Measurements from ENCODE around the gene SPRED1. TPM values are rescaled to one million over a fixed set of nuclear protein-coding genes. Genes with fewer than 3 reads are reported as not detected.

SPRED1 gene
- total and polyA plus RNA-seq, 4 experiments from 2014 or later = 0.42 to 0.49 TPM; not detected in 2

DNA sequence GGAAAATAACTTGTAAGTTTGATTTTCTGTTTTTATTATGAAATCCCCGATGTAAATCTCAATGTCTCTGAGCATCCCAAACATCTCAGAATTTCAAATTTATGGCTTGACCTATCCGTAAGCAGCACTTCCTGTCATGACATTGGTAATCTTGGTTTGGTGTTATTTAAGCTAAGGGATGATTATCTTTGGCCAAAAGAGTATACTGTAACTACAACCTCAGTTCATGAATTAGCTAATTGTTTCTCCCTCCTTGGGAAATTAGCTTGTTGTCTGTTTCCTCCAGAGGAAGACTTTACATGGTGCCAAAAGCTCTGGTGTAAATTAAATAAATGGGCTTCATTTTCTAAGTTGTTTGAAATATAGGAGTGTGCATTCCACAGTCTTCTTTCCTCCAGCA is 28.1 kb upstream of the SPRED1 start:
- intact Hi-C loops (cut with micrococcal nuclease) = no loop called here
- H3K4me3 ChIP-seq (ENCODE audit: low read length in 2 of 2) = no peak overlapping the region
- no peaks in the 10 kb centered on the region for H3K4me1 ChIP-seq (ENCODE audit: insufficient read depth, low read length)
- no peaks in the 10 kb centered on the region for H3K9me3 ChIP-seq (ENCODE audit: control insufficient read depth in 1 of 2, low read length in 2 of 2)
- H3K27me3 ChIP-seq (ENCODE audit: insufficient read depth, low read length) = no peaks in the 10 kb centered on the region
- H3K27me3 Mint-ChIP-seq = peaks cover 0 to 2% of the 10 kb centered on the region in 2 donors
- ChIA-PET POLR2A (ENCODE audit: partially characterized antibody) (no interaction called here), CTCF (ENCODE audit: partially characterized antibody) (no interaction called here)
- H3K36me3 Mint-ChIP-seq = no peaks in the 10 kb centered on the region
- DNase-seq = no peak
- H3K36me3 ChIP-seq (ENCODE audit: insufficient read depth, low read length) = no peaks in the 10 kb centered on the region
- H3K4me1 Mint-ChIP-seq = no peaks in the 10 kb centered on the region
- no peaks in the 10 kb centered on the region for H3K9me3 Mint-ChIP-seq
- H3K27ac ChIP-seq (ENCODE audit: low read depth, low read length) = no peak overlapping the region
- H3K27ac Mint-ChIP-seq = no peak overlapping the region
- no peak overlapping the region for H3K4me3 Mint-ChIP-seq

- H3K9me3 ChIP-seq (ENCODE audit: control insufficient read depth in 1 of 2, low read length in 2 of 2) = no peaks in the 10 kb centered on the region
- Mint-ChIP-seq H3K27me3 (peaks cover 0 to 2% of the 10 kb centered on the region in 2 donors), H3K36me3 (no peaks in the 10 kb centered on the region), H3K4me1 (no peaks in the 10 kb centered on the region), H3K4me3 (no peak overlapping the region), H3K9me3 (no peaks in the 10 kb centered on the region), H3K27ac (no peak overlapping the region)
- H3K27me3 ChIP-seq (ENCODE audit: insufficient read depth, low read length) = no peaks in the 10 kb centered on the region
- no peak overlapping the region for H3K27ac ChIP-seq (ENCODE audit: low read depth, low read length)
- H3K36me3 ChIP-seq (ENCODE audit: insufficient read depth, low read length) = no peaks in the 10 kb centered on the region
- no peaks in the 10 kb centered on the region for H3K4me1 ChIP-seq (ENCODE audit: insufficient read depth, low read length)
- no peak for DNase-seq
- CTCF ChIA-PET (ENCODE audit: partially characterized antibody) = interaction anchor here (1.0 kb wide), 1 partner anchor 10 kb away, joined by 3 read pairs; no protein-coding TSS in a partner anchor
- no peak overlapping the region for H3K4me3 ChIP-seq (ENCODE audit: low read length in 2 of 2)
- POLR2A ChIA-PET (ENCODE audit: partially characterized antibody) = no interaction called here
- intact Hi-C loops (cut with micrococcal nuclease) = no loop called here
Measured at GRCh38 chr15:38225381-38225780, 27.3 kb upstream of the SPRED1 start.

DNA sequence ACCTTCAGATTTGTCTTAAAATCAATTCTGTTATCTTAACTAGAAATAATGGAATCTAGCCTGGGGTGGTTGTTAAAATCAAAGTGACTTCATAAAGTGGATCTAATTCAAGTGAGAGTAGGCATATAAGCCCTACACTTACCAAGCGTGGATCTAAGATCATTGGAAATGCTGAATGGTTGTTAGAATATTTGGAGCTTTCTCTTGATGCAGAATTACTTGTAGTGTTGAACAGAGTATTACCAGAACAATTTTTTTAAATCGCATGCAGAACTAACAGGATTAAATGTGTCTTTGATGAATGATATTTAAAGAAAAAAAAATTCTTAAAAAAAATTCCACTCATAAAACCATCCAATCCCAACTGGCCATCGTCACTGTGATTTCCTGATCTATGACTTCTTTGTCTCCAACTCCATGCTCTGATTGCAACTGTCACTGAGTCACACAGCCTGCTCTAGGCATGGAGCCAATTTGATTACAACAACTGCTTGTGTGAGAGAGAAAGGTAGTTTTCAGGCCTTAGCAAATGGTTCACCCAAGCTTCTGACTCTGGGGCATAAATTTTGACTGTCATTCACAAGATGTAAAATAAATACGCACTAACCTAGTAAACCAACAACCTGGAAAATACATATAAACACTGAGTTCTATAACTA is 25.9 kb upstream of the SPRED1 start:
- no peaks in the 10 kb centered on the region for H3K27me3 ChIP-seq (ENCODE audit: insufficient read depth, low read length)
- H3K4me3 Mint-ChIP-seq = no peak overlapping the region
- H3K36me3 Mint-ChIP-seq = no peaks in the 10 kb centered on the region
- no peak for DNase-seq
- intact Hi-C loops (cut with micrococcal nuclease) = no loop called here
- H3K9me3 ChIP-seq (ENCODE audit: control insufficient read depth in 1 of 2, low read length in 2 of 2) = no peaks in the 10 kb centered on the region
- peaks cover 0 to 2% of the 10 kb centered on the region in 2 donors for H3K27me3 Mint-ChIP-seq
- H3K27ac Mint-ChIP-seq = no peak overlapping the region
- H3K27ac ChIP-seq (ENCODE audit: low read depth, low read length) = no peak overlapping the region
- POLR2A ChIA-PET (ENCODE audit: partially characterized antibody) = no interaction called here
- H3K36me3 ChIP-seq (ENCODE audit: insufficient read depth, low read length) = no peaks in the 10 kb centered on the region
- CTCF ChIA-PET (ENCODE audit: partially characterized antibody) = no interaction called here
- H3K4me1 ChIP-seq (ENCODE audit: insufficient read depth, low read length) = no peaks in the 10 kb centered on the region
- no peak overlapping the region for H3K4me3 ChIP-seq (ENCODE audit: low read length in 2 of 2)
- no peaks in the 10 kb centered on the region for H3K9me3 Mint-ChIP-seq
- no peaks in the 10 kb centered on the region for H3K4me1 Mint-ChIP-seq

- POLR2A ChIA-PET (ENCODE audit: partially characterized antibody) = interaction anchor here (1.0 kb wide), 1 partner anchor 23 kb away, joined by 4 read pairs; no protein-coding TSS in a partner anchor
- Mint-ChIP-seq H3K27me3 (peaks cover under 1 to 2% of the 10 kb centered on the region in 2 donors), H3K27ac (no peak overlapping the region), H3K4me3 (no peak overlapping the region), H3K36me3 (no peaks in the 10 kb centered on the region), H3K4me1 (no peaks in the 10 kb centered on the region), H3K9me3 (no peaks in the 10 kb centered on the region)
- CTCF ChIA-PET (ENCODE audit: partially characterized antibody) = interaction anchor here (0.6 kb wide), 1 partner anchor 23 kb away, joined by 3 read pairs; no protein-coding TSS in a partner anchor
- H3K27ac ChIP-seq (ENCODE audit: low read depth, low read length) = no peak overlapping the region
- H3K9me3 ChIP-seq (ENCODE audit: control insufficient read depth in 1 of 2, low read length in 2 of 2) = no peaks in the 10 kb centered on the region
- intact Hi-C loops (cut with micrococcal nuclease) = no loop called here
- no peak for DNase-seq
- no peaks in the 10 kb centered on the region for H3K4me1 ChIP-seq (ENCODE audit: insufficient read depth, low read length)
- no peaks in the 10 kb centered on the region for H3K27me3 ChIP-seq (ENCODE audit: insufficient read depth, low read length)
- no peaks in the 10 kb centered on the region for H3K36me3 ChIP-seq (ENCODE audit: insufficient read depth, low read length)
- H3K4me3 ChIP-seq (ENCODE audit: low read length in 2 of 2) = no peak overlapping the region
Measured at GRCh38 chr15:38227941-38228340, 24.7 kb upstream of the SPRED1 start.

DNA sequence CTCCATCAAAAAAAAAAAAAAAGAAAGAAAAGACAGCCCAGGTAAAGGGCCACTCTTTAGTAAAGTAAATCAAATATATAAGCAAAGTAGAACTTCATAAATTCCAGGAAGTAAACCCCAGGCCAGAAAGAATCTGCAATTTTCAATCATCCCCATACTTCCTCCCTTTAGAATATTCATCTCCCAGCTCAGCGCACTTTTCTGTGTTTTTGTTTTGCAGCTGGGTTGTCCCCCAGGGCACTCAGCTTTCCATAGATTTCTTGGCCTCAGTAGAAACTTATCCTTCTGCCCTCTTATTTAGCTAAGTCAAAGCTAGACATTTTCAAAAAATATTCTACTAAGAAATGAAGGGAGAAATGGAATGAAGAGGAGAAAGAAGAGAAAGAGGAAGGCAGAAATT is 24.0 kb upstream of the SPRED1 start:
- ChIA-PET POLR2A (ENCODE audit: partially characterized antibody) (interaction anchor here (1.0 kb wide), 1 partner anchor 23 kb away, joined by 4 read pairs; no protein-coding TSS in a partner anchor), CTCF (ENCODE audit: partially characterized antibody) (no interaction called here)
- Histone ChIP-seq H3K36me3 (ENCODE audit: insufficient read depth, low read length) (no peaks in the 10 kb centered on the region), H3K4me1 (ENCODE audit: insufficient read depth, low read length) (no peaks in the 10 kb centered on the region), H3K4me3 (ENCODE audit: low read length in 2 of 2) (no peak overlapping the region), H3K9me3 (ENCODE audit: control insufficient read depth in 1 of 2, low read length in 2 of 2) (no peaks in the 10 kb centered on the region), H3K27me3 (ENCODE audit: insufficient read depth, low read length) (no peaks in the 10 kb centered on the region), H3K27ac (ENCODE audit: low read depth, low read length) (no peak overlapping the region)
- no peak overlapping the region for H3K4me3 Mint-ChIP-seq
- no peaks in the 10 kb centered on the region for H3K36me3 Mint-ChIP-seq
- no peaks in the 10 kb centered on the region for H3K9me3 Mint-ChIP-seq
- intact Hi-C loops (cut with micrococcal nuclease) = no loop called here
- no peaks in the 10 kb centered on the region for H3K4me1 Mint-ChIP-seq
- no peak overlapping the region for H3K27ac Mint-ChIP-seq
- H3K27me3 Mint-ChIP-seq = peaks cover 0 to 2% of the 10 kb centered on the region in 2 donors
- DNase-seq = no peak

GRCh38 chr15:38229705-38230310 is 22.8 kb upstream of the SPRED1 start:
- Mint-ChIP-seq H3K9me3 (no peaks in the 10 kb centered on the region), H3K27me3 (peaks cover 5 to 6% of the 10 kb centered on the region in 2 donors), H3K4me1 (no peaks in the 10 kb centered on the region), H3K27ac (no peak overlapping the region), H3K4me3 (no peak overlapping the region), H3K36me3 (no peaks in the 10 kb centered on the region)
- POLR2A ChIA-PET (ENCODE audit: partially characterized antibody) = no interaction called here
- CTCF ChIA-PET (ENCODE audit: partially characterized antibody) = no interaction called here
- Histone ChIP-seq H3K36me3 (ENCODE audit: insufficient read depth, low read length) (no peaks in the 10 kb centered on the region), H3K27me3 (ENCODE audit: insufficient read depth, low read length) (no peaks in the 10 kb centered on the region), H3K4me1 (ENCODE audit: insufficient read depth, low read length) (no peaks in the 10 kb centered on the region), H3K4me3 (ENCODE audit: low read length in 2 of 2) (no peak overlapping the region), H3K9me3 (ENCODE audit: control insufficient read depth in 1 of 2, low read length in 2 of 2) (no peaks in the 10 kb centered on the region), H3K27ac (ENCODE audit: low read depth, low read length) (no peak overlapping the region)
- DNase-seq = no peak
- intact Hi-C loops (cut with micrococcal nuclease) = no loop called here

DNA sequence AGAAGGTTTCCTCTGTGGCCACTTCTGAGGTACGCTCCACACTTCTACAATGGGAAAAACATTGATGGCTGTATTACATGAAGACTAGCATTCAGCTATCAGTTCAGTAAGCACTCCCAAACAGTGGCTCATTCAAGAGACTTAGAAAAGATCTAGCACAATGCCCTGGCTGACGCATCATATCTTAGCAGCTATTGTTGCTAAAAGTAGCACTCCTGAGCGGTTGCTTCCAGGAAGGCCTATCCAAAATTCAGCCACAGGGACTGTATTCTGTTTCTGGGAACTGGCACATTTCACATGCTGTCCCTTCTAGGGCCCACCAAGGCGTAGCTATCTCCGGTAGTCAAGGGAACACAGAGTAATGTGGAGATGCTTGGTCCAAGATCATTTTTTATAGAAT is 21.2 kb upstream of the SPRED1 start:
- H3K4me1 ChIP-seq (ENCODE audit: insufficient read depth, low read length) = no peaks in the 10 kb centered on the region
- H3K9me3 ChIP-seq (ENCODE audit: control insufficient read depth in 1 of 2, low read length in 2 of 2) = no peaks in the 10 kb centered on the region
- no peaks in the 10 kb centered on the region for H3K36me3 Mint-ChIP-seq

More for the DNA sequence above, 21.2 kb upstream of the SPRED1 start:
- H3K9me3 Mint-ChIP-seq = no peaks in the 10 kb centered on the region
- H3K27me3 Mint-ChIP-seq = peaks cover 7 to 8% of the 10 kb centered on the region in 2 donors
- no peaks in the 10 kb centered on the region for H3K4me1 Mint-ChIP-seq
- ChIA-PET CTCF (ENCODE audit: partially characterized antibody) (no interaction called here), POLR2A (ENCODE audit: partially characterized antibody) (no interaction called here)
- H3K27ac Mint-ChIP-seq = no peak overlapping the region
- Histone ChIP-seq H3K27me3 (ENCODE audit: insufficient read depth, low read length) (no peaks in the 10 kb centered on the region), H3K36me3 (ENCODE audit: insufficient read depth, low read length) (no peaks in the 10 kb centered on the region), H3K4me3 (ENCODE audit: low read length in 2 of 2) (no peak overlapping the region), H3K27ac (ENCODE audit: low read depth, low read length) (no peak overlapping the region)
- no peak overlapping the region for H3K4me3 Mint-ChIP-seq
- no peak for DNase-seq
- intact Hi-C loops (cut with micrococcal nuclease) = no loop called here

Data from CD4-positive, alpha-beta memory T cell (primary cell).